ENCODE results near the gene SRSF5.

DNA sequence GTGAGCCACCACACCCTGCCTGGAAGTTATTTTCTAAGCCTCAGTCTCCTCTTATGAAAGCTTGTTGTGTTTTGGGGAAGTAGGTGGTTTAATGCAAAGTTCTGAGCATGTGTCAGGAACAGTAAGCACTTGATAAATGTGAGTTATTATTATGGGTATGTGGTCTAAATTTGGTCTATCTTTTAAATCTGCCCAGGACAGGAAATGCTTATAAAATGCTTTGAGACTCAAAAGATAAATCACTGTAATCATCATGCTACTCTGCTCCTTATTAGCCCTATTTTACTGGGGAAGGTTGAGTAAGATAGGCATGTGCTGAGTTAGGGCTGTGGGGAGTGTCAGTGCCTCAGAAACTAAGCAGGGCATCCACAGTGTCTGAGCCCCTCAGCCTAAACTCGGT is 13.1 kb upstream of the SRSF5 start:
- no peak for TF ChIP-seq POLR2A (IDR thresholded peaks at IDR 0.05)
- TF ChIP-seq, protein P1, sequence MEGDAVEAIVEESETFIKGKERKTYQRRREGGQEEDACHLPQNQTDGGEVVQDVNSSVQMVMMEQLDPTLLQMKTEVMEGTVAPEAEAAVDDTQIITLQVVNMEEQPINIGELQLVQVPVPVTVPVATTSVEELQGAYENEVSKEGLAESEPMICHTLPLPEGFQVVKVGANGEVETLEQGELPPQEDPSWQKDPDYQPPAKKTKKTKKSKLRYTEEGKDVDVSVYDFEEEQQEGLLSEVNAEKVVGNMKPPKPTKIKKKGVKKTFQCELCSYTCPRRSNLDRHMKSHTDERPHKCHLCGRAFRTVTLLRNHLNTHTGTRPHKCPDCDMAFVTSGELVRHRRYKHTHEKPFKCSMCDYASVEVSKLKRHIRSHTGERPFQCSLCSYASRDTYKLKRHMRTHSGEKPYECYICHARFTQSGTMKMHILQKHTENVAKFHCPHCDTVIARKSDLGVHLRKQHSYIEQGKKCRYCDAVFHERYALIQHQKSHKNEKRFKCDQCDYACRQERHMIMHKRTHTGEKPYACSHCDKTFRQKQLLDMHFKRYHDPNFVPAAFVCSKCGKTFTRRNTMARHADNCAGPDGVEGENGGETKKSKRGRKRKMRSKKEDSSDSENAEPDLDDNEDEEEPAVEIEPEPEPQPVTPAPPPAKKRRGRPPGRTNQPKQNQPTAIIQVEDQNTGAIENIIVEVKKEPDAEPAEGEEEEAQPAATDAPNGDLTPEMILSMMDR (IDR thresholded peaks at IDR 0.05 in 4 of 5, conservative IDR thresholded peaks at IDR 0.05 in 1 of 5) = no peak

Data from gastrocnemius medialis (tissue), 4 donors.